HG03139 (cell line): ENCODE measurements around the gene IL34.
A peak's percentile ranks its signal among the peaks of the same experiment; 100 is the strongest.

Experiments
- ATAC-seq: cut with Tn5 transposase; IDR thresholded peaks from one replicate; pipeline ENCODE4 v1.9.1; 2021; ENCODE audit not compliant: unreplicated experiment

The IL34 gene

DNA sequence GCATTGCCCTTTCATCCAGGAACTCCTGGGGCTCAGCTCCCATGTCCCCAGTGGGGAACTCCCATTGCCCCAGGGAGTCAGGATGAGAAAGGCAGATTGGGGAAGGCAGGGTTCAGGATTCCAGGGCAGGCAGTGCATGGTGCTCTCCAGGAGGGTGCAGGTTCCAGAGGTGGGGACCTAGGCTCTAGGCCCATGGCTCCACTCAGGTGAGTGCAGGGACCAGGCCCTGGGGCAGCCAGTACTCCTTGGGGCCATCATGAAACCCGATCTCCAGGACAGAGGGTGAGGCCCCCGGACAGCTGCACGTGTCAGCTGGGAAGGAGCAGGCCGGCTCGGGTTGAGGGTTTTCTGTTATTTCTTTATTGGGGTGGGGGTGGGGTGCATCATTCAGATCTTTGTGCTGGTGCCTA, 40.7 kb downstream of the IL34 start:
- ATAC-seq = no peak

- no peak for ATAC-seq
These were observed 41.4 kb downstream of the IL34 start for GRCh38 chr16:70687671-70688245.

GRCh38 chr16:70688246-70688742, 41.9 kb downstream of the IL34 start:
- ATAC-seq = no peak

DNA sequence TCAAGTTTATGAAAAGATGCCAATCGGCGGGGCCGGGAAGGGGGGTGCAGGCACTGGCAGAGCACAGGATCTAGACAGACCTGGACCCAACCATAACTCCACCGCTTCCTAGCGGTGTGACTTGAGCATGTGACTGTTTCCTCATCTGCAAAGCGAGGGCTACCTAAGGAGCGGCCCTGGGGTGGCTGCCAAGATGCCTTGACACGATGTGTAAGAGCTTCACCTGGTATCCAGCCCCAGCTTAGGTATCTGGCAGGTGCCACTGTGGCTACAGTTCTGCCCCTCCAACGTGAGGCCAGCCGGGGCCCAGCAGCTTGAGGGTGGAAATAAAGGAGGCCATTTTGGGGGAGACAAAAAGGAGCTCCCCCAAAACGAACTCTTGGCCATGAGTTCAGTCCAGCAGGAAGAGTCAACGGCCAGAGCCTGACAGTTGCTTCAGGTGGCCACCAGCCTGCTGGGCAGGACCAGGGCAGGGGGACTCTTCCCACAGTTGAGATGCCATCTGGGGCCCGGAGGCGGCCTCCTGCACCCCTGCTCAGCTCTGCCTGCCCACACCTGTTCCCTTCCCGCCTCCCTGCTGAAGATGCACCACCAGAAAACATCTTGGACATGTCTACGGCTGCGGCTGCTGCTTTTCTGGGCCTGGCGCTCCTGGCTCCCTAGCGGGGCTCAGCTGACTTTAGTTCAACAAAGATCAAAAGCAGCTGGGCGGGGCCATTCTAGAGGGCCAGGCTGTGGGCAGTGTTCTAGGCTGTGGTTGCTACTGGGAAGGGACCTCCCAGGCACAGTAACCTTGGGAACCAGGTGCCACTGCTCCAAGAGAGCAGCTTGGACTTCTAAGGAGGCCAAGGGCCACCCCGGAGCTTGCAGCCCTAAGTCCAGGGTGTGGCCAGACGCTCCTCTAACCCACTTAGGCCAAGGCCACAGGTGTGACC, 42.9 kb downstream of the IL34 start:
- no peak for ATAC-seq

- no peak for ATAC-seq
These were observed 43.9 kb downstream of the IL34 start for GRCh38 chr16:70689970-70690891.

- ATAC-seq = no peak
These were observed 45.1 kb downstream of the IL34 start for GRCh38 chr16:70691223-70692129.

GRCh38 chr16:70692130-70692872, 45.9 kb downstream of the IL34 start:
- ATAC-seq = no peak

DNA sequence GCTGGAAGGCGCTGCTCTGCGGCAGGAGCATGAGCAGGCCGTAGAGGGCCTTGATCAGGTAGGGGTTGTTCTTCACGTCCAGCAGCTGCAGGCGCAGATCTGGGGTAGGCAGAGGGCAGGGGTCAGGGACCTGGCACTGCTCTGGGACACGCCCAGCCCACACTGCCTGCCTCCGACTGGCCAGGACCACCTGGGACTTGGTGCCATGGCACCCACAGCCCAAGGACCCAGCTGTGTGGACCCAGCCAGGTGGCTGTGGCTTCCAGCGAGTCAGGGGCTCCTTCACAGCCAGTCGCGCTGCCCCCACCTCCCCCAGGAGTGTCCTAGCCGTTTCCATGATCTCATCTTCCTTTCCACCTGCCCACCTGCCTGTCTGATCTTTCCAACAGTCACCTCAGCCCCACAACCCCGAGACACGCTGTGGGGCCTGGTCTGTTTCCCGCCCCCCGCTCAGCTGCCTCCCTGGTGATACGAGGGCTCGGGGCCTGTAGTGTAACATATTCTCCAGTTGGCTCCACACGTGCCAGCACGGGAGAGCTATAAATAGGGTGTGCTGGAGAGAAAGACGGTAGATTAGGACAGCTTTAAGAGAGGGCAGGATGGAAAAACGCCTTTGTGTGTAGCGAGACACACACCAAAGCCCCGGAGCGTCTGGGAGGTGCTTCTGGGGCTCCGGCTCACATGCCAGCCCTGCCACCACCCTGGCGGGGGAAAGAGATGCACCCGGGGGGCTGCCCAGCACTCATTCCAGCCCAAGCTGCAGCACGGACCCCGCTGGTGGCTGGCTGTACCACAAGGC, 46.7 kb downstream of the IL34 start:
- ATAC-seq = no peak

- no peak for ATAC-seq
These were observed 47.9 kb downstream of the IL34 start for GRCh38 chr16:70694088-70694867.

- no peak for ATAC-seq
These were observed 48.5 kb downstream of the IL34 start for GRCh38 chr16:70694868-70695218.

DNA sequence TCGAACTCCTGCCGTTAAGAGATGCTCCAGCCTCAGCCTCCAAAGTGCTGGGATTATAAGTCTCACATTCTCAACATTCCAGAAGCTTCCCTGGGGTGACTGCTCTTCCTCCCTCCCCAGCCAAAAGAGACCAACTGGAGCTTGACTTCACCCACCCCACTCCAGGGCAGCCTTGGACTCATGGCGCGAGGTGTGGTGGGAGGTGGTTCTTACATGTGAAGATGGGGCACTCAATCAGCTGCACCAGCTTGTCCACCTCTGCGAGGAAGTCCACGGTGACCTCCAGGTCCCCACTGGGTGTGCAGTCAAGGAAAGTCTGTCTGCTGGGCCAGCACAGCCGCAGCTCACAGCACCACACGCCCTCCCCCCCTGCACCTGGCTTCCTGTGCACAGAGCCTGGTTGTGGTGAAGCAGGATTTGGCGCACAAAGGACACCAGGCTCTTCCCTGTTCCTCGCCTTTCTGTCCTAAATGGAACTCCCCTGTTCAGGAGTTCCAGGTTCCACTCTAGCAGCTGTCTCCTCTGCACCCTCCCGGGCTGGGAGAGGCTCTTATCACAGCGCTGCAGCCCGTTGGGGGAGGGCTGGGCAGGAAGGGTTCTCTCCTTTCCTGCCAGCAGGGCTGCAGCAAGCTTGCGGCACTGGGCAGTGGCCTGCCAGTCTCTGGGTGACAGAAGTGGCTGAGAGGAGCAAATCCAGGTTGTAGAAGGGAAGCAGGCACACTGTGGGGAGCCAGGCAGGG, 49.1 kb downstream of the IL34 start:
- ATAC-seq = peak; percentile 52

- no peak for ATAC-seq
These were observed 50.0 kb downstream of the IL34 start for GRCh38 chr16:70696355-70696754.

GRCh38 chr16:70696952-70697593, 50.7 kb downstream of the IL34 start:
- ATAC-seq = no peak

- ATAC-seq = no peak
These were observed 51.3 kb downstream of the IL34 start for GRCh38 chr16:70697594-70698170.

GRCh38 chr16:70698901-70699300, 52.5 kb downstream of the IL34 start:
- no peak for ATAC-seq

GRCh38 chr16:70699696-70700095, 53.3 kb downstream of the IL34 start:
- no peak for ATAC-seq
